Ectodermal cell (in vitro differentiated cells): ENCODE measurements around the gene IDUA.

Source experiments
- H3K27ac ChIP-seq: 2 replicates; pipeline ENCODE4 v1.7.0; 2013; ENCODE audit warnings: mild to moderate bottlenecking, low read depth, low read length; ENCODE audit not compliant: insufficient read depth, poor library complexity, severe bottlenecking
- H3K27me3 ChIP-seq: 2 replicates; pipeline ENCODE4 v1.7.0; 2013; ENCODE audit warnings: mild to moderate bottlenecking, low read length; ENCODE audit not compliant: insufficient read depth, control insufficient read depth, poor library complexity, severe bottlenecking
- H3K36me3 ChIP-seq: one replicate; pipeline ENCODE4 v1.7.0; 2013; ENCODE audit warnings: low read length; ENCODE audit not compliant: control insufficient read depth, insufficient read depth
- H3K4me1 ChIP-seq: one replicate; pipeline ENCODE4 v1.7.0; 2013; ENCODE audit warnings: low read length; ENCODE audit not compliant: control insufficient read depth, insufficient read depth
- H3K4me3 ChIP-seq: 2 replicates; pipeline ENCODE4 v1.7.0; 2013; ENCODE audit warnings: low read depth, low read length, control low read depth; ENCODE audit not compliant: insufficient read depth
- H3K9me3 ChIP-seq: 2 replicates; pipeline ENCODE4 v1.7.0; 2013; ENCODE audit warnings: mild to moderate bottlenecking, low read length, moderate library complexity; ENCODE audit not compliant: control insufficient read depth
- WGBS, 2 experiments: methylation state at CpG; one replicate each; pipeline ENCODE4 v1.1.7; 2013; ENCODE audit warnings: missing lambda C conversion rate in 2 of 2; 5-methylcytosine and 5-hydroxymethylcytosine counted together

Gene IDUA

DNA sequence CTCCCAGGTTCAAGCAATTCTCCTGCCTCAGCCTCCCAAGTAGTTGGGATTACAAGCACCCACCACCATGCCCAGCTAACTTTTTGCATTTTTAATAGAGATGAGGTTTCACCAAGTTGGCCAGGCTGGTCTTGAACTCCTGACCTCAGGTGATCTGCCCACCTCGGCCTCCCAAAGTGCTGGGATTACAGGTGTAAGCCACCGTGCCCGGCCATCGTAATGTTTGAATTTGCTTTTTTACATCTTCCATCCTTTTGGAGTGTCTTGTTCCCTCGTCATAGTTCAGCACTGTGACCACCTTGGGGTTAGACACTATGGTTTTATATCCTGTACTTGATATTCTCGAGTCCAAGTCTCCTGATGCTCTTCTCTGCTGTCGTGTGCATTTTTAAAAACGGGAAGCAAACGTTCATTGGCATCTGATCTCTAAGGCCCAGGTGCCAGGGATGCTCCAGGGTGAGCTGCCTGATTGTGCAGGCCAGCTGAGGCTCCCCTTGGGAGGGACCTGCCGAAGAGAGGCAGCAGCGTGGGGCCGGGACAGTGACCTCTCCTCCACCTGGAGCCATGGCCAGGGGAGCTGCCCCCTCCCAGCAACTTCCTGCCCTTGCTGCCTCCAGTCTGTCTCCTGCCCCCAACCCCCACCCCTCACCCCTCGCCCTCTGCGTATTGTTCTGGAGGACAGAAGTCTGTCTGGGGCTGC lies 30.2 kb upstream of the IDUA start:
- no peaks in the 10 kb centered on the region for H3K27me3 ChIP-seq
- H3K27ac ChIP-seq: no peak overlapping the region
- H3K4me1 ChIP-seq: no peaks in the 10 kb centered on the region
- H3K4me3 ChIP-seq: no peak overlapping the region
- WGBS, 2 experiments: 89% methylated on average over 14 of the region's 14 CpGs
- no peaks in the 10 kb centered on the region for H3K36me3 ChIP-seq
- no peaks in the 10 kb centered on the region for H3K9me3 ChIP-seq

DNA sequence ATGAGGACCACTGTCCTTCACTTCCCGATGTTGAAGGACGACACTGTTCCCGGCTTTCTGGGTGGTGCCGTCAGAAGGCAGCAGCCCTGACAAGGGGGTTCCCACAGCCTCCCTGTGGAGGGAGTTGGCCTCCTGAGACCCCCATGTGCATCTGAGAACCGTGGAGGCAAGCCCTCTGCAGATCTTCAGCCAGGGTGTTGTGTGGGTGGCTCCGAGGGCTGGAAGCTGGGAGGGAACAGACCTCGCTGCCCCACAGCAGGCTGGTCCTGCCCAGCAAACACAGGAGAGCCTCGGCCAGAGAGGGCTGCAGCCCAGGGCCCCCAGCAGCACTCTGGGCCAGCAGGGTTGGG lies 29.6 kb upstream of the IDUA start:
- Histone ChIP-seq H3K27me3 (no peaks in the 10 kb centered on the region), H3K27ac (no peak overlapping the region), H3K9me3 (no peaks in the 10 kb centered on the region), H3K4me3 (no peak overlapping the region), H3K36me3 (no peaks in the 10 kb centered on the region), H3K4me1 (no peaks in the 10 kb centered on the region)
- 90 to 92% methylated on average over 8 of the region's 8 CpGs for WGBS, 2 experiments

DNA sequence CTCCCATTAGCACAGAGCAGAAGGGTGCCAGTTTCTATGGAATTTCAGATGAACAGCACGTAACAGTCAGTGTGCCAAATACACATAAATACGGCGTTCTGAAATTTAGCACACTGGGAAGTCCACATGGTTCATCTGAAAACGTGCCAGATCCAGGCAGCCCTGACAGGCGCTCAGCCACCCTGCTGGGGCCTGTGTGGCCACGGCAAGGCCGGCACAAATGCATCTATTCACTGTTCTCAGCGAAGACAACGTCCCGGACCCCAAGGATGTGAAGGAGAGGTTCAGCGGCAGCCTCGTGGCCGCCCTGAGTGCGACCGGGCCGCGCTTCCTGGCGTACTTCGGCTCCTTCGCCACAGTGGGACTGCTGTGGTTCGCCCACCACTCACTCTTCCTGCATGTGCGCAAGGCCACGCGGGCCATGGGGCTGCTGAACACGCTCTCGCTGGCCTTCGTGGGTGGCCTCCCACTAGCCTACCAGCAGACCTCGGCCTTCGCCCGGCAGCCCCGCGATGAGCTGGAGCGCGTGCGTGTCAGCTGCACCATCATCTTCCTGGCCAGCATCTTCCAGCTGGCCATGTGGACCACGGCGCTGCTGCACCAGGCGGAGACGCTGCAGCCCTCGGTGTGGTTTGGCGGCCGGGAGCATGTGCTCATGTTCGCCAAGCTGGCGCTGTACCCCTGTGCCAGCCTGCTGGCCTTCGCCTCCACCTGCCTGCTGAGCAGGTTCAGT lies 29.1 kb upstream of the IDUA start:
- Histone ChIP-seq H3K36me3 (no peaks in the 10 kb centered on the region), H3K4me3 (no peak overlapping the region), H3K27ac (no peak overlapping the region), H3K27me3 (no peaks in the 10 kb centered on the region), H3K4me1 (no peaks in the 10 kb centered on the region), H3K9me3 (no peaks in the 10 kb centered on the region)
- WGBS, 2 experiments: 94% methylated on average over 45 of the region's 45 CpGs

DNA sequence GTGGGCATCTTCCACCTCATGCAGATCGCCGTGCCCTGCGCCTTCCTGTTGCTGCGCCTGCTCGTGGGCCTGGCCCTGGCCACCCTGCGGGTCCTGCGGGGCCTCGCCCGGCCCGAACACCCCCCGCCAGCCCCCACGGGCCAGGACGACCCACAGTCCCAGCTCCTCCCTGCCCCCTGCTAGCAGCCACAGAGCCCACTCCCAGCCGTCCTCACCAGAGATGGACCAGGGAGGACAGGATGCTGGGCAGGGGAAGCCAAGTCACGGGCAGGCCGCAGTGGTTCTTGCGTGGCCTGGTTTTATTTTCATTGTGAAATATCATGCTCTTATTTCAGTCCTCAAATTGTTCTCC lies 28.6 kb upstream of the IDUA start:
- Histone ChIP-seq H3K4me3 (no peak overlapping the region), H3K36me3 (no peaks in the 10 kb centered on the region), H3K4me1 (no peaks in the 10 kb centered on the region), H3K9me3 (no peaks in the 10 kb centered on the region), H3K27me3 (no peaks in the 10 kb centered on the region), H3K27ac (no peak overlapping the region)
- 91 to 94% methylated on average over 17 of the region's 17 CpGs for WGBS, 2 experiments

DNA sequence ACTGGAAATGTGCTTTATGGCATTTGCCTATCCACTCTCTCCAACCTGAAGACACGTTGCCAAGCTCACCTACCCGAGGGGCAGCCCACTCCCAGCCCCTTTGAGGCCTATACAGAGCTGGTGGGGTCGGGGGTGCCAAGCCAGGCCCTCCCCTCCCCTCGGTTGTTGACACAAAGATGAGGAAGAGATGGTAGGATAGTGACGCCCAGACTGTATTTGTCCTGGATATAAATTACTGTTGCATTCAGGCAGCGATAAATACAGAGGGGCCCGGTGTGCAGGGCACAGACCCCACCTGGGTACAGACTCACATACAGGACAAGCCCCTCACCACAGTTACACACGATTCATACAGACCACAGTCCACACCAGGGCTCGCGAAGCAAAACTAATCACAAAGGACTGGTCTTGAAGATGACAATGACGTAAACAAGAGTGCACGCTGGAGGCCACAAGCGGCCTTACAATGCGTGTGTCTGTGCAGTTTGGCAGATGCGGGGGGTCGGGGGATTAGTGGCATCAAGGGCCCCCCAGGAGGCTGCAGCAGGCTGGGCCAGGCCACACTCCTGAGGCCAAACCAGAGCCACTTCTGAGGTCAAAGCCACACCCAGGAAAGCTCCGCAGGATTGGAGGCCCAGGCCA lies 28.0 kb upstream of the IDUA start:
- WGBS, 2 experiments: 93% methylated on average over 17 of the region's 17 CpGs

DNA sequence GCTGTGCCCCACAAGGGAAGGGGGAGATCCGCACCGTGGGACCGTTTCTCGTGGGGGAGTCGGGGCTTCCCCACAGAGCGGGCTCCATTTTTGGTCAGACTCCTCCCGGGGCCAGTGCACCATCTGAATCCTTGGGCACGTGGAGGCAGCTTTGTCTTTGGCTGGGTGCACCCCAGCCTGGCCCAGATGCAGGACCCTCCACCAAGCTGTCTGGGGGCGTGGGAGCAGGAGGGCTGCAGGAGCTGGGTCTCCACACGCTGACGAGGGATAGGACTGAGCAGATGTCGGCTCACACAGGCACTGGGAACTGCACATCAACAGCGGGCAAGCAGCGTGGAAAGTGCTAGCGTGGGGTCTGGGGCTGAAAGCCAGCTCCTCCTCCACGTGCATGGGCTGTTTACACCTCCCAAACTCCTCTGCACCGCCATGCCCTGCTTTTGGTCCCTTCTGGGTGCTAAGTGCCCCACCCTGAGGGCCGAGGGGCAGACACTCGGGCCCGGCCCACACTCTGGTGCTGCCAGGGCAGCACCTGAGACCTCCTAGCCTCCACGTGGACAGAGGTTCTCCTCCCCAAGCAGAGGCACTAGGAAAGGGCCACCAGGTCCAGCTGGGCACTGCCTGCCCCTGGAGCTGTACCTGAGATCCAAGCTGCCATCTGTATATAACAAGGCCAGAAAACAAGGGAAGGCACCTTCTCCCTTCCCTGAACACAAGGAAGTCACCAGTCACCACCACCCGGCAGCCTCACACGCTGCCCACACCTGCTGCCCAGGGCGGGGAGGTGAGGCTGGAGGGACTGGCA lies 27.3 kb upstream of the IDUA start:
- Histone ChIP-seq H3K27me3 (no peaks in the 10 kb centered on the region), H3K9me3 (no peaks in the 10 kb centered on the region)
- 90 to 92% methylated on average over 24 of the region's 24 CpGs for WGBS, 2 experiments

More for the DNA sequence above, 28.0 kb upstream of the IDUA start:
- Histone ChIP-seq H3K9me3 (no peaks in the 10 kb centered on the region), H3K36me3 (no peaks in the 10 kb centered on the region), H3K27ac (no peak overlapping the region), H3K4me3 (no peak overlapping the region), H3K27me3 (no peaks in the 10 kb centered on the region), H3K4me1 (no peaks in the 10 kb centered on the region)

DNA sequence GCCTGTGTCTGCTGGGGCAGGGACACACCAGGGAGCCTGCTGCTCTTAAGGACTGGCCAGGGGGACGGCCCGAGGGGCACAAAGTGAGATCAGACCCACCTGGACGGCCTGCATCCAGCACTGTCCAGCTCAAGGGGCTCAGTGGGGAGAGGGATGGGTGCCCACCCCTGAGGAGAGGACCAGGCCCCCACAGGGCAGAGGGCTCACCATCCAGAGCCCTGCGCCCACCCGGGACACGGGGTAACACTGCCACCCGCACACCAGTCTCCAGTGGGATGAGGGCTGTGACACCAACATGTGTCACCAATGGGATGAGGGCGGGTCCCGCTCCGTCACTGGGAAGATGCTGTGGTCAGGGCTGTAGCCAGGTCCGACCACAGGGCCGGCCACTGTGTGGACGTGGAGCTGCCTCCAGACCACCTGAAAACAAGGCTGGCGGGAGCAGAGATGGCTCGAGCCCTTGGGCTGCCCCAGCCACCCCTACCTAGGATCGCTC lies 26.7 kb upstream of the IDUA start:
- Histone ChIP-seq H3K27ac (no peak overlapping the region), H3K4me1 (no peaks in the 10 kb centered on the region), H3K4me3 (no peak overlapping the region), H3K27me3 (no peaks in the 10 kb centered on the region), H3K36me3 (no peaks in the 10 kb centered on the region), H3K9me3 (no peaks in the 10 kb centered on the region)
- 89 to 90% methylated on average over 16 of the region's 16 CpGs for WGBS, 2 experiments

More for the DNA sequence above, 27.3 kb upstream of the IDUA start:
- Histone ChIP-seq H3K4me3 (no peak overlapping the region), H3K27ac (no peak overlapping the region), H3K36me3 (no peaks in the 10 kb centered on the region), H3K4me1 (no peaks in the 10 kb centered on the region)

DNA sequence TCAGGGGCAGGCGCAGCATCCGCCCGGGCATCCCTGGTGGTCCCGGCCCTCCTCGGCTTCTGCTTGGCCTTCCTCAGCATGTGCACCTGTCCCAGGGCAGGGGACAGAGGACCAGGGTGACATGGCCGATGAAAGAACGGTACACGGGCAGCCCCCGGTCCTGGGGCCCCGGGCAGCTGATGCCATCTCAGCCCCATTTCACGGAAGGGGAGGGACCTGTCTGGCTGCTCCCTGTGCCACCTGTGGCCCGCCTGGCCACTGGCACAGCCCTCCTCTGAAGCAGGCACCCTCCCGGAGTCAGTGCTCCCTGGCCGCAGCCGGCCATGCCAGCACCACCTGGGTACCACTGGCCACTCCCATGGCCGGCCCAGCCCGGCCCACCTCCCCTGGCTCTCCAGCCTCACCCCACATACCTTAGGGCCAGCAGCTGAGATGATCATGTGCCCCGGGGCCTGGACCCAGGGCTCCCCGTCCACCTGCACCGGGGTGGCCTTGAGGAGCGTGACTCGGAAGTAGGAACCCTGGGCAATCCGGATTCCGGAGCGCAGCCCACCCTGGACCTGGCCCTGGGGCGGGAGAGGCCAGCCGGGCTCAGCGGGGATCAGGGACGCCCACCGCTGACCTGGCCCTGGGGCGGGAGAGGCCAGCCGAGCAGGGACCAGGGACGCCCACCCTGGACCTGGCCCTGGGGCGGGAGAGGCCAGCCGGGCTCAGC lies 26.1 kb upstream of the IDUA start:
- Histone ChIP-seq H3K27ac (no peak overlapping the region), H3K9me3 (no peaks in the 10 kb centered on the region), H3K27me3 (no peaks in the 10 kb centered on the region), H3K4me1 (no peaks in the 10 kb centered on the region), H3K4me3 (no peak overlapping the region), H3K36me3 (no peaks in the 10 kb centered on the region)
- WGBS, 2 experiments: 95 to 96% methylated on average over 35 of the region's 35 CpGs

DNA sequence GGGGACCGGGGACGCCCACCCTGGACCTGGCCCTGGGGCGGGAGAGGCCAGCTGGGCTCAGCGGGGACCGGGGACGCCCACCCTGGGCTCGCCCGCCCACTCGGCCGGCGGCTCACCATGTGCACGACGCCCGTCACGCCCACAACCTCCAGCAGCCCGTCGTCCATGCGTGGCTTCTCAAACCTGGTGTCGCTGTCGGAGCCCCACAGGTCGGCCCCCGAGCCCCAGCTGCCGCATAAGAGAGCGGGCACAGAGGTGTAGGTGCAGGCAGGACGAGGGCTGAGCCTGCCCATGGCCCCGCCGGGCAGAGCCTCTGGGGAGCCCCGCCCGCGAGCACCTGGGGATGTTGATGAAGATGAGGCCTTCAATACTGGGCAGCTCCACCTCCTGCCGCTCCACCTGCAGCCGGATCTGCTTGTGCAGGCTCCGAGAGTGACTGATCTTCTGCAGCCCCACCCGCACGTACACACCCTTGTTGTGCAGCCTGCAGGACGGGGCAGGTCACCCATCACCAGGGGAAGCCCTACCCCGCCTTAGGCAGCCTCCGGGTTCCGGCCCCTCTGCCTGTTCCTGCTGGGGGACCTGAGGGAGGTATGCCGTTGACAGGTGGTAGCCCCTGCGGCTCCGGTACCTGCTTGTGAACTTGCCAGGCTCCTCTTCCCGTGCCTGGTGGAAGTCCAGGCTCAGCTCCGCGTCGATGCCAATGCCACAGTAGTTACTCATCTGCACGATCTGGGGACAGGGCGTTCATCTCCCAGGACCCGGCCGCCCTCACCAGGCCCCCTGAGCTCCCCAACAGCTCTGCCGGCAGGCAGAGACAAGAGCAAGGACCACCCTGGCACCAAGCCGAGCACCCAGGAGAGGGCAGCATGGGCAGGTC lies 25.3 kb upstream of the IDUA start:
- WGBS, 2 experiments: 94 to 95% methylated on average over 52 of the region's 52 CpGs
- Histone ChIP-seq H3K27ac (no peak overlapping the region), H3K36me3 (no peaks in the 10 kb centered on the region), H3K4me3 (no peak overlapping the region), H3K9me3 (no peaks in the 10 kb centered on the region), H3K4me1 (no peaks in the 10 kb centered on the region), H3K27me3 (no peaks in the 10 kb centered on the region)
